Measurements from ENCODE around the gene GBX1. TPM values are rescaled to one million over a fixed set of nuclear protein-coding genes. Genes with fewer than 3 reads are reported as not detected.

The GBX1 gene
- not detected in 2 replicates for polyA plus RNA-seq (2011; rRNA removed)
- polyA plus RNA-seq (2012; cell fraction: cytosol; rRNA removed) = not detected in 2 replicates
- polyA plus RNA-seq (2012; cell fraction: nucleus; rRNA removed) = 0.12 TPM in 1 of 2 replicates, not detected in the other
- polyA plus RNA-seq (2017; fragmentation: RNase III; extraction: RNeasy Plus Mini Kit Qiagen cat#74134 plus additional on column Dnase treatment) = not detected in 3 replicates
- not detected in 2 replicates for polyA minus RNA-seq (2011; rRNA and poly(A)+ RNA removed)

GRCh38 chr7:151167197-151167961 is at the start of gene GBX1:
TSS of gene GBX1 (minus strand) at chr7:151167694. CDS start at chr7:151167548, 146 bp downstream.
- Histone ChIP-seq H3K9me3 (no peaks in the 10 kb centered on the region), H3K27ac (peak within 1 kb of the TSS; percentile 33 to 68; a peak in 5 of 6 replicates), H3K4me3 (peak within 1 kb of the TSS; percentile 59), H3K4me2 (peak within 1 kb of the TSS; percentile 96), H3K4me1 (no peaks in the 10 kb centered on the region)
- DNase-seq (ENCODE audit: low read depth in 1 of 2, low spot score in 1 of 2) (peak; percentile 26 to 57), FAIRE-seq (no peak), ATAC-seq (peak; percentile 70 to 78)
- 2% methylated on average over 27 of the region's 101 CpGs for WGBS (ENCODE audit: missing lambda C conversion rate)
- ChIA-PET CTCF (interaction anchor here (0.6 to 7.3 kb wide), 33 partner anchors 8 to 150 kb away, joined by 3 to 63 read pairs (median 4); partner anchors contain the start of genes ABCF2 and H2BK1), POLR2A (no interaction called here)
- TF ChIP-seq SMC3 (IDR thresholded peaks at IDR 0.05) (no peak), CTCF (IDR thresholded peaks at IDR 0.05) (peak; percentile 20; the same call in 1 of the 3 replicates), ESRRA (IDR thresholded peaks at IDR 0.05; ENCODE audit: borderline replicate concordance, low read length) (no peak), FOXS1 (CRISPR knock-in tag; IDR thresholded peaks at IDR 0.05) (no peak), MAX (IDR thresholded peaks at IDR 0.05) (peak; percentile 21; the same call in 1 of the 2 replicates), NFE2L2 (conservative IDR thresholded peaks at IDR 0.05; ENCODE audit: low read length) (no peak)

DNA sequence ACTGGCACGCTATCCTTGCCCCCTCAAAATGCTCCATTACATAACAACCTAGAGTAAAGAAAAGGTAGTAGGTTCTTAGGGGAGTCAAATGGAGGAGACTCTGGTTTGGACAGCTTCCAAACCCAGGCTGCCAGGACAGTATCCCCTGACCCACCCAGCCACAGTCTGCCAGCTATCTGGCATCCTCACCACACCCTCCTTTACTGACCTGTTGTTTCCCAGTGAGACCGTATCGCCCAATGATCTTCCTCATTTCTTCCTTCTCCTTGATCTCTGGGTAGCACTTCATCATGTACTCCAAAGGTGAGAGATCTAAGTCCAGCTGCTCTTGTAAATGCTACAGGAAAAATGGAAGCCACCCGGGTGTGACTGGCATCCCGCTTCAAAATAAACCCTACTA is 47.9 kb upstream of the GBX1 start:
- TF ChIP-seq SREBF2 (IDR thresholded peaks at IDR 0.05) (no peak), FOXS1 (CRISPR knock-in tag; IDR thresholded peaks at IDR 0.05) (no peak), RFX5 (IDR thresholded peaks at IDR 0.05) (no peak)
- H3K4me3 ChIP-seq = no peak overlapping the region
- H3K4me1 ChIP-seq = no peaks in the 10 kb centered on the region
- no peak for DNase-seq (ENCODE audit: low read depth in 1 of 2, low spot score in 1 of 2)
- no peaks in the 10 kb centered on the region for H3K9me3 ChIP-seq
- no peak for FAIRE-seq
- no peak for ATAC-seq
- H3K4me2 ChIP-seq = no peak overlapping the region
- WGBS (ENCODE audit: missing lambda C conversion rate) = 98% methylated on average over 5 of the region's 5 CpGs
- CTCF ChIA-PET = interaction anchor here (1.3 kb wide), 1 partner anchor 8 kb away, joined by 6 read pairs; no protein-coding TSS in a partner anchor
- POLR2A ChIA-PET = no interaction called here
- H3K27ac ChIP-seq = no peak overlapping the region

DNA sequence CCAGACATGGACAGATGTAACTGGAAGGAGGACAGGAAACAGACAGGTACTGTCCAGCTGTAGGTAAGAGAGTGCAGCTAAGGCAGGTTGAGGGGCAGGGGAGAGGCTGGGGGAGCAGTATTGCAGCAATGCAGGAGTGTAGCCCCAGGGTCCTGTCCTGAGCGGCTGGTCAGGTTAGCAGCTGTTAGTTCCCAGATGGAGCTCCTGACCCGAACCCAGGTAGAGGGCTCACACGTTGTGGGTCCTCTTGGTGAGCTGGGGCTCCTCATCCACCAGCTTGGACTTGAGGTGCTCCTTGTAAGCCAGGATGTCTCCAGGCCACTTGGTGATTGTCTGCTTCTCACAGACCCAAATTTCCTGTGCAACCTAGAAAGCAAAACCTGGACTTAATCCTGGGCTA is 46.3 kb upstream of the GBX1 start:
- POLR2A ChIA-PET = interaction anchor here (1.5 kb wide), 1 partner anchor 13 kb away, joined by 6 read pairs; the partner anchor contains the start of gene ABCF2
- H3K4me3 ChIP-seq = no peak overlapping the region

More for the DNA sequence above, 46.3 kb upstream of the GBX1 start:
- 91% methylated on average over 3 of the region's 3 CpGs for WGBS (ENCODE audit: missing lambda C conversion rate)
- no peak for FAIRE-seq
- H3K4me2 ChIP-seq = no peak overlapping the region
- no peaks in the 10 kb centered on the region for H3K4me1 ChIP-seq
- H3K9me3 ChIP-seq = no peaks in the 10 kb centered on the region
- TF ChIP-seq HOXA7 (CRISPR knock-in tag; IDR thresholded peaks at IDR 0.05) (no peak), BCL3 (IDR thresholded peaks at IDR 0.05) (no peak), JUNB (IDR thresholded peaks at IDR 0.05) (no peak), ESRRA (IDR thresholded peaks at IDR 0.05; ENCODE audit: borderline replicate concordance, low read length) (no peak), CBX8 (IDR thresholded peaks at IDR 0.05) (no peak), RAD21 (conservative IDR thresholded peaks at IDR 0.05 in 1 of 2, IDR thresholded peaks at IDR 0.05 in 1 of 2) (no peak), ZNF302 (CRISPR knock-in tag; IDR thresholded peaks at IDR 0.05) (no peak), RFX5 (IDR thresholded peaks at IDR 0.05) (no peak), GATA3 (IDR thresholded peaks at IDR 0.05; ENCODE audit: borderline replicate concordance) (no peak), CHD4 (IDR thresholded peaks at IDR 0.05; ENCODE audit: borderline replicate concordance) (no peak)
- TF ChIP-seq, protein P1, sequence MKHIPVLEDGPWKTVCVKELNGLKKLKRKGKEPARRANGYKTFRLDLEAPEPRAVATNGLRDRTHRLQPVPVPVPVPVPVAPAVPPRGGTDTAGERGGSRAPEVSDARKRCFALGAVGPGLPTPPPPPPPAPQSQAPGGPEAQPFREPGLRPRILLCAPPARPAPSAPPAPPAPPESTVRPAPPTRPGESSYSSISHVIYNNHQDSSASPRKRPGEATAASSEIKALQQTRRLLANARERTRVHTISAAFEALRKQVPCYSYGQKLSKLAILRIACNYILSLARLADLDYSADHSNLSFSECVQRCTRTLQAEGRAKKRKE (CRISPR knock-in tag; IDR thresholded peaks at IDR 0.05; ENCODE audit: low read depth) = no peak
- TF ChIP-seq, protein P2, sequence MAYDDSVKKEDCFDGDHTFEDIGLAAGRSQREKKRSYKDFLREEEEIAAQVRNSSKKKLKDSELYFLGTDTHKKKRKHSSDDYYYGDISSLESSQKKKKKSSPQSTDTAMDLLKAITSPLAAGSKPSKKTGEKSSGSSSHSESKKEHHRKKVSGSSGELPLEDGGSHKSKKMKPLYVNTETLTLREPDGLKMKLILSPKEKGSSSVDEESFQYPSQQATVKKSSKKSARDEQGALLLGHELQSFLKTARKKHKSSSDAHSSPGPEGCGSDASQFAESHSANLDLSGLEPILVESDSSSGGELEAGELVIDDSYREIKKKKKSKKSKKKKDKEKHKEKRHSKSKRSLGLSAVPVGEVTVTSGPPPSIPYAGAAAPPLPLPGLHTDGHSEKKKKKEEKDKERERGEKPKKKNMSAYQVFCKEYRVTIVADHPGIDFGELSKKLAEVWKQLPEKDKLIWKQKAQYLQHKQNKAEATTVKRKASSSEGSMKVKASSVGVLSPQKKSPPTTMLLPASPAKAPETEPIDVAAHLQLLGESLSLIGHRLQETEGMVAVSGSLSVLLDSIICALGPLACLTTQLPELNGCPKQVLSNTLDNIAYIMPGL (CRISPR knock-in tag; IDR thresholded peaks at IDR 0.05; ENCODE audit: borderline replicate concordance) = no peak
- no peak overlapping the region for H3K27ac ChIP-seq
- DNase-seq (ENCODE audit: low read depth in 1 of 2, low spot score in 1 of 2) = no peak
- CTCF ChIA-PET = interaction anchor here (1.0 to 1.6 kb wide), 4 partner anchors 31 to 101 kb away, joined by 3 to 5 read pairs (median 4); no protein-coding TSS in a partner anchor
- no peak for ATAC-seq
